Measurements from ENCODE around the gene STK24. TPM values are rescaled to one million over a fixed set of nuclear protein-coding genes. Genes with fewer than 3 reads are reported as not detected.

Gene STK24
- total RNA-seq, 4 donors from 2014 or later: 29.7 to 73.5 (median 62.6) TPM

DNA sequence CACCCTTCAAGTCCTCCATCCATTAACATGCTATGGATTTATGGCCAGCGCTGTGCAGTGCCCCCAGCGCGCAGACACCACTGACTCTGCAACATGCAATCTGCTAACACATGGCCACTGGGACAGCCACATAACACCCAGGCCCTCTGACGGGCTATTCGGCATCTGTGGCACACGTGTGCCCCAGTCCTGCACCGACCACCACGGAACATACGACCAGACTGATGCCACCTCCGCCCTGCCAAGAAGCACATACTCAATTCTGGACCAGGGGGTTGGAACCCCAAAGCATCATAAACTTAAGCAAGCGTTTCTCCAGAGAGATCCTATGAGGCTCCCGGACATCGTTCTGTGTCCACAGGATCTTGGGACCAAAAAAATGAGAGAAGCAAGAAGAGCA lies 9.8 kb downstream of the STK24 start:
- no peak for DNase-seq
- intact Hi-C loops (cut with DNase I; ENCODE audit: low total_unique reads): no loop called here
- no peak overlapping the region for H3K27ac ChIP-seq

DNA sequence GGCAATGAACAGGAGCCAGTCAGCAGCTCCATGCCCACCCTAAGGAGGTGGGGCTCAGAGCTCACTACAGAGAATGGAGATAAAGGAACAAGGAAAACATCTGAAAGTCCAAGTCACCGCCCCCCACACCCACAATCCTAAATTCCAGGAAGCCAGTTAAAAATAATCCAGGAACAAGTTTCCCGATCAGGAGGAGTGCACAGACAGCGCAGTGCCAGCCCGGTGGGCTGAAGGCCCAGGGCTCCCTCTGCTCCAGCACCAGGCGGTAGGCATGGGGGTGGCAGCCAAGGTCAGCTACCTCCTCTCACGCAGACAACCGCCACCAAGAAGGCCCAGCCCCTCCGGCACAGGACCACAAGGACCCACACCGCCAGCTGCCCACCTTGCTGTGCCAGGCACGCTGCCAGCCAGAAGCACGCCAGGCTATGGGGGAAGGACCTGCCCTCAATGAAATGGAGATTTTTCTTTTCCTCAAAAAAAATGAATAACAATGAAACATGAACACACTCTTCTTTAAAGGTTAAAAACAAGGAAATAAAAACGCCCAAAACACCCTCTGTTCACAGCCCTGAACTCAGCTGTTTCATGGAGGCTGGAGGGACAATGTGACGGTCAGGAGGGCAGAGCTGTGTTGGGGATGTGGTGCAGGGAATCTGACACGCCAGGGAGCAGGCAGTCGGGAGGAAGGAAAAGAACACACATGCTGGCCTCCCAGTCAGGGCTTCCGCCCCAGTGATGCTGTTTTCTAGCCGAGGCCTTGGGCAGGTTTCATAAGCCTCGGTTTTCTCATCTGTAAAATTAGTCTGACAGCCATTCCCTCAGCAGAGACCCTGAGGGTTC lies 11.0 kb downstream of the STK24 start:
- intact Hi-C loops (cut with DNase I; ENCODE audit: low total_unique reads): no loop called here
- Histone ChIP-seq H3K27me3 (no peaks in the 10 kb centered on the region), H3K27ac (peak overlapping the region; percentile 51 to 64), H3K36me3 (no peaks in the 10 kb centered on the region), H3K4me3 (peak overlapping the region in 1 of 2 donors; percentile 11), H3K9me3 (no peaks in the 10 kb centered on the region), H3K4me1 (peaks cover 0 to 18% of the 10 kb centered on the region in 2 donors)
- DNase-seq: no peak
- TF ChIP-seq, protein P1, sequence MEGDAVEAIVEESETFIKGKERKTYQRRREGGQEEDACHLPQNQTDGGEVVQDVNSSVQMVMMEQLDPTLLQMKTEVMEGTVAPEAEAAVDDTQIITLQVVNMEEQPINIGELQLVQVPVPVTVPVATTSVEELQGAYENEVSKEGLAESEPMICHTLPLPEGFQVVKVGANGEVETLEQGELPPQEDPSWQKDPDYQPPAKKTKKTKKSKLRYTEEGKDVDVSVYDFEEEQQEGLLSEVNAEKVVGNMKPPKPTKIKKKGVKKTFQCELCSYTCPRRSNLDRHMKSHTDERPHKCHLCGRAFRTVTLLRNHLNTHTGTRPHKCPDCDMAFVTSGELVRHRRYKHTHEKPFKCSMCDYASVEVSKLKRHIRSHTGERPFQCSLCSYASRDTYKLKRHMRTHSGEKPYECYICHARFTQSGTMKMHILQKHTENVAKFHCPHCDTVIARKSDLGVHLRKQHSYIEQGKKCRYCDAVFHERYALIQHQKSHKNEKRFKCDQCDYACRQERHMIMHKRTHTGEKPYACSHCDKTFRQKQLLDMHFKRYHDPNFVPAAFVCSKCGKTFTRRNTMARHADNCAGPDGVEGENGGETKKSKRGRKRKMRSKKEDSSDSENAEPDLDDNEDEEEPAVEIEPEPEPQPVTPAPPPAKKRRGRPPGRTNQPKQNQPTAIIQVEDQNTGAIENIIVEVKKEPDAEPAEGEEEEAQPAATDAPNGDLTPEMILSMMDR (IDR thresholded peaks at IDR 0.05): no peak
- no peak for TF ChIP-seq POLR2A (IDR thresholded peaks at IDR 0.05)

More for the DNA sequence above, 9.8 kb downstream of the STK24 start:
- Histone ChIP-seq H3K9me3 (no peaks in the 10 kb centered on the region), H3K27me3 (no peaks in the 10 kb centered on the region), H3K4me3 (no peak overlapping the region), H3K4me1 (peaks cover 0 to 16% of the 10 kb centered on the region in 2 donors), H3K36me3 (no peaks in the 10 kb centered on the region)
- TF ChIP-seq, protein P1 (IDR thresholded peaks at IDR 0.05): no peak
- TF ChIP-seq POLR2A (IDR thresholded peaks at IDR 0.05): no peak

DNA sequence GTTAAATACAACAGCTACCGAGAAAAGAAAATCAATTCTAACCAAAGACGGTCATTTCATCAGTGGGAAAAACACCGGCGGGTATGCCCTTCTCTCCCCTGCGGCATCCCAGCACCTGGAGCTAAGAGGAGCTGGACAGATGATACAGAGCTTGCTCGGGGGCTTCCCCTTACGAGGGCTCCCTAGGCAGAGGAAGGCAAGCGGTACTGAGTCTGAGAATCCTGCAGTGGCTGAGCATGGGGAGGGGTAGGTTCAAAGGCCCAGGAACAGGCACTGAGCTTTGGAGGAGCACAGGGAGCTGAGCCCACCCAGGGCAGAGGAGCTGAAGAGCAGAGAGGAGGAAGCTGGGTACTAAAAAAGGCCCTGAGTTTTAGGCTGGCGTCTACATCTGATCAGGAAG lies 12.7 kb downstream of the STK24 start:
- no peak for DNase-seq
- intact Hi-C loops (cut with DNase I; ENCODE audit: low total_unique reads): no loop called here
- H3K27ac ChIP-seq: no peak overlapping the region

DNA sequence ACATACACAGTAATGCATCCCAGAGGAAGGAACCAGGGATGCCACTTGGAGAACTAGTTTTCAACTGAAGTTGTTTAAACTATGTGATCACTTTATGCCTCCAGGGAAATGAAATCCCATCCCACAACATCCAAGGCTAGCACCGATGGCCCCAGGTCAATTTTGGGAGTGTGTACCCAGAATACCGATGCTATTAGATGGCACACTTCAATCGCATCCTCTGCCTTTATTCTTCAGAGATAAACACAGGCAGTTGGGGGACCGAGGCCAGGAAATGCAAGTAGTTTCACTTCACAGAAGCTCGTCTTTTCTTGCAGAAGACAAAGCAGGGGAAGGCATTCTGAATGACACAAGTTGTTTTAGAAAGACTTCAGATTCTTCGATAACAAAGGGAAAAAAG lies 13.8 kb downstream of the STK24 start:
- TF ChIP-seq POLR2A (IDR thresholded peaks at IDR 0.05): no peak
- TF ChIP-seq, protein P1 (IDR thresholded peaks at IDR 0.05): no peak
- intact Hi-C loops (cut with DNase I; ENCODE audit: low total_unique reads): no loop called here
- no peak overlapping the region for H3K4me3 ChIP-seq
- DNase-seq: no peak
- H3K9me3 ChIP-seq: no peaks in the 10 kb centered on the region
- H3K27me3 ChIP-seq: no peaks in the 10 kb centered on the region
- no peak overlapping the region for H3K27ac ChIP-seq
- no peaks in the 10 kb centered on the region for H3K36me3 ChIP-seq
- H3K4me1 ChIP-seq: peaks cover 0 to 19% of the 10 kb centered on the region in 2 donors

More for the DNA sequence above, 12.7 kb downstream of the STK24 start:
- H3K4me1 ChIP-seq: peaks cover 0 to 18% of the 10 kb centered on the region in 2 donors
- TF ChIP-seq POLR2A (IDR thresholded peaks at IDR 0.05): no peak
- TF ChIP-seq, protein P1 (IDR thresholded peaks at IDR 0.05): no peak
- no peaks in the 10 kb centered on the region for H3K9me3 ChIP-seq
- H3K36me3 ChIP-seq: no peaks in the 10 kb centered on the region
- H3K27me3 ChIP-seq: no peaks in the 10 kb centered on the region
- H3K4me3 ChIP-seq: no peak overlapping the region

DNA sequence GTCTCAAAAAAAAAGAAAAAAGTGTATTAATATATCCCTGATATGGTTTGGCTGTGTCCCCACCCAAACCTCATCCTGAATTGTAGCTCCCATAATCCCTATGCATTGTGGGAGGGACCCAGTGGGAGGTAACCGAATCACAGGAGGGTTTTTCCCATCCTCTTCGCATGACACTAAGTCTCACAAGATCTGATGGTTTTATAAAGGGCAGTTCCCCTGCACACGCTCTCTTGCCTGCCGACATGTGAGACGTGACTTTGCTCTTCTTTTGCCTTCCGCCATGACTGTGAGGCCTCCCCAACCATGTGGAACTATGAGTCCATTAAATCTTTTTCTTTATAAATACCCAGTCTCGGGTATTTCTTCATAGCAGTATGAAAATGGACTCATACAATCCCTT lies 17.7 kb downstream of the STK24 start:
- H3K9me3 ChIP-seq: no peaks in the 10 kb centered on the region
- intact Hi-C loops (cut with DNase I; ENCODE audit: low total_unique reads): no loop called here

More for the DNA sequence above, 17.7 kb downstream of the STK24 start:
- TF ChIP-seq, protein P1 (IDR thresholded peaks at IDR 0.05): no peak
- no peak for TF ChIP-seq POLR2A (IDR thresholded peaks at IDR 0.05)
- Histone ChIP-seq H3K4me3 (no peak overlapping the region), H3K27ac (no peak overlapping the region), H3K27me3 (no peaks in the 10 kb centered on the region), H3K4me1 (peaks cover 0 to 12% of the 10 kb centered on the region in 2 donors), H3K36me3 (no peaks in the 10 kb centered on the region)
- DNase-seq: no peak
